ENCODE results near the gene TMC6.
"Not testable (repeated sequence)": the region's sequence is repeated elsewhere in the genome, so short reads cannot be mapped to it uniquely, and the experiment has no call there.

TMC6 gene

GRCh38 chr17:78107976-78108725 is 20.4 kb downstream of the TMC6 start:
- no peak for DNase-seq

GRCh38 chr17:78107457-78107856 is 21.1 kb downstream of the TMC6 start:
- no peak for DNase-seq

- DNase-seq = no peak
Observed at GRCh38 chr17:78106211-78106610, 22.3 kb downstream of the TMC6 start.

GRCh38 chr17:78105551-78105950 is 23.0 kb downstream of the TMC6 start:
- no peak for DNase-seq

GRCh38 chr17:78105101-78105500 is 23.5 kb downstream of the TMC6 start:
- no peak for DNase-seq

- DNase-seq = no peak
Observed at GRCh38 chr17:78104540-78104941, 24.0 kb downstream of the TMC6 start.

GRCh38 chr17:78103311-78103710 is 25.2 kb downstream of the TMC6 start:
- no peak for DNase-seq

- DNase-seq = no peak
Observed at GRCh38 chr17:78101542-78101941, 27.0 kb downstream of the TMC6 start.

- DNase-seq = no peak
Observed at GRCh38 chr17:78101112-78101511, 27.4 kb downstream of the TMC6 start.

- DNase-seq = no peak
Observed at GRCh38 chr17:78096093-78096492, 32.5 kb downstream of the TMC6 start.

- no peak for DNase-seq
Observed at GRCh38 chr17:78095035-78095434, 33.5 kb downstream of the TMC6 start.

GRCh38 chr17:78092794-78093324 is 35.7 kb downstream of the TMC6 start:
- no peak for DNase-seq

- no peak for DNase-seq
Observed at GRCh38 chr17:78089576-78090281, 38.8 kb downstream of the TMC6 start.

GRCh38 chr17:78088529-78088928 is 40.0 kb downstream of the TMC6 start:
- no peak for DNase-seq

GRCh38 chr17:78086740-78087139 is 41.8 kb downstream of the TMC6 start:
- DNase-seq = no peak

GRCh38 chr17:78082988-78083387 is 45.6 kb downstream of the TMC6 start:
- DNase-seq = no peak

- not testable (repeated sequence) for DNase-seq
Observed at GRCh38 chr17:78082355-78082872, 46.1 kb downstream of the TMC6 start.

- DNase-seq = no peak
Observed at GRCh38 chr17:78081551-78081950, 47.0 kb downstream of the TMC6 start.

- no peak for DNase-seq
Observed at GRCh38 chr17:78079253-78079652, 49.3 kb downstream of the TMC6 start.

- no peak for DNase-seq
Observed at GRCh38 chr17:78075545-78075944, 53.0 kb downstream of the TMC6 start.

GRCh38 chr17:78075011-78075410 is 53.5 kb downstream of the TMC6 start:
- no peak for DNase-seq

- DNase-seq = no peak
Observed at GRCh38 chr17:78072961-78073360, 55.6 kb downstream of the TMC6 start.

- no peak for DNase-seq
Observed at GRCh38 chr17:78069695-78070094, 58.9 kb downstream of the TMC6 start.

GRCh38 chr17:78066976-78067375 is 61.6 kb downstream of the TMC6 start:
- DNase-seq = not testable (repeated sequence)
